Stromal cell of bone marrow (primary cell): ENCODE data around the gene MLST8.
"Not testable (repeated sequence)": the region's sequence is repeated elsewhere in the genome, so short reads cannot be mapped to it uniquely, and the experiment has no call there.

Experiments used
- DNase-seq: peaks from one replicate; pipeline ENCODE4 v3.0.0-alpha.2; 2012; ENCODE audit warnings: low read depth

Gene MLST8

GRCh38 chr16:2246301-2246885, 41.1 kb downstream of the MLST8 start:
- DNase-seq, result no peak

GRCh38 chr16:2250652-2251295, 45.5 kb downstream of the MLST8 start:
- DNase-seq, result no peak

- DNase-seq, result peak; percentile 90
Measured at GRCh38 chr16:2251296-2252111, 46.2 kb downstream of the MLST8 start, which contains the start of gene ECI1. TSS of gene ECI1 (minus strand) at chr16:2251587. CDS start at chr16:2251566, 21 bp downstream.

GRCh38 chr16:2252806-2253148, 47.5 kb downstream of the MLST8 start:
- DNase-seq, result no peak

GRCh38 chr16:2253293-2253692, 48.0 kb downstream of the MLST8 start:
- DNase-seq, result no peak

GRCh38 chr16:2256531-2257140, 51.4 kb downstream of the MLST8 start:
- DNase-seq, result no peak

- DNase-seq, result no peak
Measured at GRCh38 chr16:2257726-2258125, 52.5 kb downstream of the MLST8 start.

GRCh38 chr16:2258530-2258929, 53.3 kb downstream of the MLST8 start:
- DNase-seq, result not testable (repeated sequence)
